ENCODE measurements around the gene OSBPL10.

Gene OSBPL10

DNA sequence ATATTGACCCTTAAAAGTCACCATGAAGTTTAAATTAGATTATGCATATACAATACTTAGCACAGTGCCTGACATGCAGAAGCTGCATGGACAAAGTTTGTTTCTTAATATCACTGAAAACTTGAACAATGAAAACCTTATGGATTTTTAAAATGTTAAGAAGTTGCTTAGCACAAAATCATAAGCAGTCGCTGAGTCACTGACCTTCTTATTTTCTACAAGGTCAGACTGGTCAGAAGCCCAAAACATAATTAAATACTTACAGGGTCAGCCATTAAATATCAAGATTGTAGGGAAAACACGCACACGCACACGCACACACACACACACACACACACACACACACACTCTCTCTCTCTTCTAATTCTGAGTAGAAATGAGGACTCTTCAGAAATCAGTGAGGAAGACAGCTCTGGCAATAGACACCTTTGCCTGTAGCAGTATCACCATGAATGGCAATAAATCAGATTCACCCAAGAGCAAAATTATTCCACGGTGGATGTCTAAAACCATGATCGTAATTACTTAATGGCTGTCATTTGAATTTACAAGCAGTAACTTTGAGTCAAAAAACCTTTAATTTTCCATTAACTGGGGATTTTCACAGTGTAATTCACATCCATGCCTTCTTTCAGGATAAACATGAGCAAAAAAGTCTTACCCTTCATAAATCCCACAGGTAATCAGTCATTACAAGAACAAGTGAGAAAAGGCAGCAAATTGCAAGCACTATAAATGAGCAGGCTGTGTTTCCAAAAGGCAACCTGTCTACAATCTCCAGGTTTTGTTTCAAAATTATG, 147.5 kb downstream of the OSBPL10 start:
- DNase-seq (ENCODE audit: low read depth) = no peak
- H3K4me3 ChIP-seq (ENCODE audit: low read depth, low read length) = no peak overlapping the region

DNA sequence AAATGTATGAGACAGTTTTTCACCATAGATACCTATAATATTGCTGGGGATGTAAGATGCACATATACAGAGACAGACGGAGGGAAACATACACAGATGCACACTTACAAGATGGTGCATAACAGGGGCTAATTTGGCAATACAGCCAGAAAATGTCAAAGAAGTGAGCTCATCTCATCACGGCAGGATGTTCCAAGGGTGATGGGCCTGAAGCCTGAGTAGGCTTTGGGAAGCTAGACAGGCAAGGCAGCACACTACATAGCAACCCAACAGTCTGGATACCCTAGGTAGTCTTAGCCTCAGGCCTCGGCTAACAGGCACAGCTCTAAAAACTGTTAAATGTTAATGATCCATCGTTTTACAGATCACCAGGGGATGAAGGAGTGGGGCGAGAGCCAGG, 148.5 kb downstream of the OSBPL10 start:
- H3K4me3 ChIP-seq (ENCODE audit: low read depth, low read length) = no peak overlapping the region
- no peak for DNase-seq (ENCODE audit: low read depth)

DNA sequence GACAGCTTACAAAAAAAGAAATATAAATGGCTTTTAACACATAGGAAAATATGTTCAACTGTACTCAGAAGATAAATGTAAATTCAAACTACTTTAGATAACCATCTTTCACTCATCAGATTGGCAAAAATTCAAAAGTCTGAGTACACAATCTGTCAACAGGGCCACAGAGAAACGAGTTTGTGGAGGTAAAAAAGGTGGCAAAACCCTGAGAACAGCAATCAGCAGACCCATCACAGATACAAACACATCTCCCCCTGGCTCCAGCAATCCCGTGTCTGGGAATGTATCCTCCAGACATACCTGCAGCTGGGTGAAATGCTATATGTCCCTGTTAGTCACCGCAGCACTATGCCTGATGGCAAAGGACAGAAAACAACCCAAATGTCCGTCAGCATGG, 149.5 kb downstream of the OSBPL10 start:
- no peak for DNase-seq (ENCODE audit: low read depth)

DNA sequence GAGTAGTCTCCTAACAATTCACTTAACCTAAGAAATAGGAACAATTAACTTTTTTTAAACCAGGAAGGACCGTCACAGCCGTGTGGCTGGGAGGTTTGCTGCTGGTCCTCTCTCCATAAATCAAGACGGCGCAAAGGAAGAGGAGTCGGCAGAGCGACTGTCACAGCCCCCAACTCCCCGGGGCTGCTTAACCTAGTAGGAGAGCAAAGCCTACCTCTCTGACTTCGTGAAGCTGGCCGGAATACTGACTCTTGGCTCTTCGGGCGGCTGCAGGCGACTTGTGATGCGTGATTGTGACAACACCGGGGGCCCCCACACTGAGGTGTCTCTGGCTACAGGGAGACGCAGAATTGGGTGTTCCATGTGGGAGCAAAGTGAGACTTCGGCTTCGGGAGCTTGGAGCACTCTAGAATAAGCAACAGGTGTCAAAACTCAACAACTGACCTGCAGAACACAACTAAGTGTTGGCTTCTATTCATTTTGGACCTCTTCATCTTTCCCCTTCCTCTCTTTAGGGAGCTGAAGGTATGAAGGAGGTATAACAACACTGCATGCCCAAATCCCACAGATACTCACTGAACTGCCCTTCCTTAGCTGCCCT, 151.1 kb downstream of the OSBPL10 start:
- no peak for DNase-seq (ENCODE audit: low read depth)
- no peak overlapping the region for H3K4me3 ChIP-seq (ENCODE audit: low read depth, low read length)

More for the DNA sequence above, 149.5 kb downstream of the OSBPL10 start:
- no peak overlapping the region for H3K4me3 ChIP-seq (ENCODE audit: low read depth, low read length)

DNA sequence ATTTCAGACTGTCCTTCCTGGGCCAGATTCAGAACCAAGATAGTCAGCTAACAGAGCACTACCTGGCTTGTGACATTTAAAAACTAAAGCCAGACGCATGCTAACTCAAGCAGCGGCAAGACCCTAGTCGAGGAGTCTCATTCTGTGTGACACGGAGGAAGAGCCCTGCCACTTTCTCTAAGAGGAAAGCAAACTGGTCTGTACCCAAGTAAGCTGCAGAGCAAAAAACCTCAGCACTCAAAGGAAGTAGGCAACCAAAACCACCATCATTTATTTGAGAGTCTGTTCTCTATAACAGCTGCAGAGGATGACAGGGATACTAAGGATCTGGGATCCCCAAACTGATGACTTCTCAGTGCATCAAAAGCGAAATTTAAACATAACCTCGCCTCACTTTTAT, 152.1 kb downstream of the OSBPL10 start:
- no peak overlapping the region for H3K4me3 ChIP-seq (ENCODE audit: low read depth, low read length)
- no peak for DNase-seq (ENCODE audit: low read depth)

DNA sequence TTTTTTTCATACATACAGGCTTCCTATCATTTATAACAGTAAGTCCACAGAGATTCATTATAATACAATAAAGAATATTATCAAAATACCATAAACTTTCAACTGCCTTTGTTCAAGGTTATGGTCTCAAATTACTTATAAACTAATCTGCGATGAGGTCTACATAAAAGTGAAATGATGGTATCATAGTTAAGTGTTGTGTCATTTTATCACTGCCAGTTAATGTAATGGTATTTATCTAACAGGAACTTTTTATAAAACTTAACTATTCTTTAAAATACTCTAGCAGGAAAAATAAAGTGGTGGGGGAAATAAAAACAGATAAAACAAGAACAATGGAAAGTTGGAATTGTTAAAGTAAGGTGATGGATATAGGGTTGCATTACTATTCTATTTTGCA, 153.1 kb downstream of the OSBPL10 start:
- no peak overlapping the region for H3K4me3 ChIP-seq (ENCODE audit: low read depth, low read length)
- DNase-seq (ENCODE audit: low read depth) = no peak

DNA sequence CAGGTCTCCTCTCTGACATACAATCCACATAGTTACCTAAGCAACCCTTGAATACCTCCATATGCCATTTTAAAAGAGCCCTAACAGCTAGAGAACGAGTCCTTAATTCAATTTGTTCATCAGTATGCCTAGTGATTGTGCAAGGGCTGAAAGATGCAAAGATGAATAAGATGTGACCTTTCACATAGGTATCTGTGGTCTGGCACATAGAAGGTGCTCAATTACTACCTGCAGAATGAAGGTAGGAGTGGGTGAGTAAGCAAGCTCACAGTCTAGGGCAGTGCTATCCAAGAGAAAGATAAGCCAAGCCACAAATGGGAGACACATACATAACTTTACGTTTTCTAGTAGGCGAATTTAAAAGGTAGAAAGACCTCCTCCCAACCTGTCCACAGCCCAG, 157.9 kb downstream of the OSBPL10 start:
- DNase-seq (ENCODE audit: low read depth) = no peak
- no peak overlapping the region for H3K4me3 ChIP-seq (ENCODE audit: low read depth, low read length)

DNA sequence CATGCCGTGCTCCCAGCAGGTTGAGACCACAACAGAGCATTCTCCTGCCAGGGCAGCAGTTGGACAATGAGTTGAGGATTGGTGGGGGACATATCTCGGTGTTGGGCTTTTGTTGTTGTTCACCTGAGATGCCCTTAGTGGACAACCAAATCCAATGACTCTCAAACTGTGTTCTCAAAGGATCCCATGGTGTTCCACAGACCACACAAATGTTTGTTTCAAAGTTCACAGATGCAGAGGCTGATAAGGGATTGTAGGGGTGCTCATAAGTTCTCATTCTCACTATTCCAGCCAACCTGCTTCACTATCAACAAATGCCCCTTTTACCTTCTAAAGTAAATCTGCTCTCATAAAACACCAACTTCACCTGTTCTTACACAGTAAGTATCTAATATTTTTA, 159.9 kb downstream of the OSBPL10 start:
- DNase-seq (ENCODE audit: low read depth) = no peak
- H3K4me3 ChIP-seq (ENCODE audit: low read depth, low read length) = no peak overlapping the region

- no peak overlapping the region for H3K4me3 ChIP-seq (ENCODE audit: low read depth, low read length)
- no peak for DNase-seq (ENCODE audit: low read depth)
Observed at GRCh38 chr3:31819441-31819840, 161.6 kb downstream of the OSBPL10 start.

DNA sequence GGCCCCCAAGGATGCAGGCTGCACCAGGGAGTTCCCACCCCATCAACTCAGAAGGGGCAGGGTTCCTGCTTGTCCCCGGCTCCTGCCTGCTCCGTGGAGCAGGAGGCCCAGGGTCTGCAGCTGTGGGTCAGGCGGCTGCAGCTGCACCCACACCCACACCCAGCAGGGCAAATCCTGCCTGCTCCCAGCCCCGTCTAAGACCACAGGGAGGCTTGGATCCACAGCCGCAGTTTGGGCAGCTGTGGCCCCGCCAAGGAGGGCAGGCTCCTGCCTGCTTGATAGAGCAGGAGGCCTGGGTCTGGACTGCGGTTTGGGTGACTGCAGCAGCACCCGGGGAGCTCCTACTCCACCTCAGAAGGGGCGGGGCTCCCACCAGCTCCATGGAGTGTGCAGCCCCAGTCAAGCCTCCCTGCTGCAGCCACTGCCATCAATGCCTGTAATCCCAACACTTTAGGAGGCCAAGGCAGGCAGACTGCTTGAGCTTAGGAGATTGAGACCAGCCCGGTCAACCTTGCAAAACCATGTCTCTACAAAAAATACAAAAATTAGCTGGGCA, 163.6 kb downstream of the OSBPL10 start:
- H3K4me3 ChIP-seq (ENCODE audit: low read depth, low read length) = no peak overlapping the region
- no peak for DNase-seq (ENCODE audit: low read depth)

GRCh38 chr3:31815631-31816440, 165.2 kb downstream of the OSBPL10 start:
- H3K4me3 ChIP-seq (ENCODE audit: low read depth, low read length) = no peak overlapping the region

GRCh38 chr3:31815006-31815405, 166.1 kb downstream of the OSBPL10 start:
- no peak overlapping the region for H3K4me3 ChIP-seq (ENCODE audit: low read depth, low read length)
- no peak for DNase-seq (ENCODE audit: low read depth)

More at GRCh38 chr3:31815631-31816440, 165.2 kb downstream of the OSBPL10 start:
- DNase-seq (ENCODE audit: low read depth) = no peak

- H3K4me3 ChIP-seq (ENCODE audit: low read depth, low read length) = no peak overlapping the region
- no peak for DNase-seq (ENCODE audit: low read depth)
Observed at GRCh38 chr3:31813686-31814085, 167.4 kb downstream of the OSBPL10 start.

GRCh38 chr3:31813197-31813596, 167.9 kb downstream of the OSBPL10 start:
- no peak for DNase-seq (ENCODE audit: low read depth)

GRCh38 chr3:31810991-31811433, 170.1 kb downstream of the OSBPL10 start:
- DNase-seq (ENCODE audit: low read depth) = no peak
- H3K4me3 ChIP-seq (ENCODE audit: low read depth, low read length) = no peak overlapping the region

More at GRCh38 chr3:31813197-31813596, 167.9 kb downstream of the OSBPL10 start:
- no peak overlapping the region for H3K4me3 ChIP-seq (ENCODE audit: low read depth, low read length)

DNA sequence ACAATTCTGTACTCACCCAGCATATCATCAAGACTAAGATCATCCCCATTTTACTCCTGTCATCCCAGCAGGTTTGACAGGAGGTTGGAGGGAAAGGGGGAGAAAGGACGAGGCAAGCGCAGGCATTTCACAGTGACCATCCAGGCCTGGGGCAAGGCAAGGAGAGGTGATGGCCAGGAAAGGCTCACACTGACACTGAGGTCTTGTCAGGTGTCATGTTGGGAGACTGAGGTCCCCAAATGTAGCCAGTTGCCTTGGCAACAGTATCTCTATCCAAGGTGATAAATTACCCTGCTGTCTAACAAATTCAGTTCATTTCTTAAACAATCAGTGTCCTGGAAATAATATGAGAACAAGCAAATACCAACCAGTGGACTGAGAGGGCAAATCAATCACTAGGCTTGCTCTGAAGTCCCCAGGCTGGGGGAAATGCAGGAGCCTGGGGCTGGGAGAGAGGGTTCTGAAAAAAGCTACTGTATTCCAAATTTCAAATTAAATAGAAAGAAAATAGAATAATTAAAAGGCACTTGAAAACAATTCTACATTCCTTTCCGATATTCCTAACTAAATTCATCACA, 172.8 kb downstream of the OSBPL10 start:
- no peak overlapping the region for H3K4me3 ChIP-seq (ENCODE audit: low read depth, low read length)

GRCh38 chr3:31804251-31805051, 176.6 kb downstream of the OSBPL10 start:
- DNase-seq (ENCODE audit: low read depth) = no peak
- no peak overlapping the region for H3K4me3 ChIP-seq (ENCODE audit: low read depth, low read length)

More for the DNA sequence above, 172.8 kb downstream of the OSBPL10 start:
- DNase-seq (ENCODE audit: low read depth) = no peak

GRCh38 chr3:31802981-31803740, 177.9 kb downstream of the OSBPL10 start:
- no peak for DNase-seq (ENCODE audit: low read depth)
- no peak overlapping the region for H3K4me3 ChIP-seq (ENCODE audit: low read depth, low read length)

Measured in skeletal muscle cell (primary cell).